HepG2 (cell line): ENCODE measurements around the gene HAS3. TPM values are rescaled to one million over a fixed set of nuclear protein-coding genes. Genes with fewer than 3 reads are reported as not detected.

Experiments
- ATAC-seq: fragments of 200-7000 bp; cut with Tn5 transposase; 3 replicates; pipeline ENCODE4 v1.9.1; 2020; ENCODE audit warnings: mild to moderate bottlenecking, moderate library complexity
- BruUV-seq: library from RNA; stranded (reverse); fragments of 400-500 nt; replicated peaks from 2 replicates; lab custom pipeline; 2021; lab: Mats Ljungman, UMichigan
- CTCF ChIA-PET: fragments of 300-600 bp; formaldehyde crosslinking; extraction: SDS; loops from one replicate; lab custom pipeline; 2021; ENCODE audit warnings: low total read pairs, inconsistent platforms, low intra/inter-chr PET ratio; lab: Yijun Ruan, JAX
- POLR2A ChIA-PET: fragments of 350-600 bp; sonication (Branson Sonifier 250); formaldehyde crosslinking; loops from one replicate; lab custom pipeline; 2020; ENCODE audit warnings: antibody characterized with exemption, inconsistent platforms; lab: Yijun Ruan, JAX
- DNase-seq: peaks from one replicate; pipeline ENCODE4 v3.0.0-alpha.2; 2015; ENCODE audit warnings: low spot score
- FAIRE-seq: peaks from 3 replicates; lab custom pipeline; 2011; peaks lifted over from hg19 to GRCh38; lab: Jason Lieb, UNC
- H2AFZ ChIP-seq: one replicate; pipeline ENCODE4 v1.6.1; 2011; ENCODE audit warnings: low read length, inconsistent platforms
- H3K27ac ChIP-seq: fragments of 300-600 bp; 3 replicates; pipeline ENCODE4 v1.8.0; 2011; ENCODE audit warnings: mixed run types, mild to moderate bottlenecking, mixed read lengths, low read length, inconsistent platforms; ENCODE audit not compliant: insufficient read depth; ENCODE audit errors: extremely low read length
- H3K27me3 ChIP-seq, 2 experiments: fragments of 200-600 bp in 1 of 2; 2 replicates in 1 of 2; 3 replicates in 1 of 2; pipeline versions ENCODE4 v1.6.0 to v1.8.0; 2011; ENCODE audit warnings: low read length in 2 of 2, mild to moderate bottlenecking in 2 of 2, moderate library complexity in 2 of 2, inconsistent platforms in 1 of 2; ENCODE audit not compliant: insufficient read depth in 2 of 2, control insufficient read depth in 1 of 2
- H3K36me3 ChIP-seq, 2 experiments: fragments of 200-600 bp in 1 of 2; replicated peaks in 1 of 2; 2 replicates in 1 of 2; 3 replicates in 1 of 2; pipeline versions ENCODE4 v1.5.1 to v1.8.0; 2011; ENCODE audit warnings: low read length in 2 of 2, inconsistent platforms in 1 of 2; ENCODE audit not compliant: insufficient read depth in 2 of 2, control insufficient read depth in 1 of 2
- H3K4me1 ChIP-seq: 2 replicates; pipeline ENCODE4 v1.5.1; 2012; ENCODE audit warnings: low read length, inconsistent platforms; ENCODE audit not compliant: insufficient read depth
- H3K4me2 ChIP-seq: 2 replicates; pipeline ENCODE4 v1.6.0; 2011; ENCODE audit warnings: low read depth, low read length, inconsistent platforms
- H3K4me3 ChIP-seq, 3 experiments: fragments of 200-600 bp in 1 of 3; sonication (generic), shearing (Covaris generic) in 1 of 3; replicated peaks in 1 of 3; 2 replicates each; pipeline ENCODE4 v1.5.1; 2011 to 2016; ENCODE audit warnings: low read length in 3 of 3, inconsistent platforms in 2 of 3, low read depth in 2 of 3, mild to moderate bottlenecking in 2 of 3, control low read depth in 1 of 3, mixed read lengths in 1 of 3; ENCODE audit not compliant: insufficient read depth in 1 of 3
- H3K79me2 ChIP-seq: one replicate; pipeline ENCODE4 v1.6.1; 2011; ENCODE audit warnings: low read length, inconsistent platforms; ENCODE audit not compliant: insufficient read depth
- H3K9ac ChIP-seq: 2 replicates; pipeline ENCODE4 v1.6.0; 2011; ENCODE audit warnings: mild to moderate bottlenecking, low read depth, low read length, inconsistent platforms; ENCODE audit not compliant: insufficient read depth
- H3K9me3 ChIP-seq: 2 replicates; pipeline ENCODE4 v1.5.1; 2012; ENCODE audit warnings: mild to moderate bottlenecking, low read length
- H4K20me1 ChIP-seq: 2 replicates; pipeline ENCODE4 v1.6.0; 2011; ENCODE audit warnings: inconsistent platforms, mild to moderate bottlenecking, low read length, moderate library complexity; ENCODE audit not compliant: insufficient read depth
- MBNL3 ChIP-seq: fragments of 250-450 bp; sonication (Bioruptor Pico); conservative IDR thresholded peaks from 2 replicates; pipeline ENCODE4 v1.8.0; 2022; ENCODE audit warnings: mild to moderate bottlenecking, inconsistent platforms
- ZNF776 ChIP-seq: sonication (generic); formaldehyde crosslinking; IDR thresholded peaks from 2 replicates; pipeline ENCODE4 v1.4.0; 2020; ENCODE audit warnings: mild to moderate bottlenecking, missing genetic modification reagents
- WGBS: methylation state at CpG from one replicate; pipeline ENCODE4 v1.1.6; 2017; ENCODE audit warnings: low lambda C conversion rate; 5-methylcytosine and 5-hydroxymethylcytosine counted together
- in situ Hi-C: cut with HindIII; loops from 2 replicates; pipeline ENCODE4 v1.10.0; 2017; ENCODE audit warnings: low pct_unique_long_range_greater_than_20kb; ENCODE audit not compliant: extremely low pct_ligation_motif_present
- intact Hi-C: fragments of 100-400 bp; cut with micrococcal nuclease; formaldehyde crosslinking; loops from one replicate; pipeline ENCODE4 v1.10.0; 2022; ENCODE audit not compliant: unreplicated experiment
- polyA plus RNA-seq, 8 experiments: library from polyadenylated mRNA; depleted of rRNA in 3 of 8; stranded (reverse) in 7 of 8; unstranded in 1 of 8; fragments of >200 nt; fragmentation: Illumina TruSeq in 4 of 8; extraction: Trizol in 4 of 8; gene quantifications; 2 replicates each; pipeline versions ENCODE4 v1.2.1 to v1.2.3, GENCODE V29; 2011 to 2016; ENCODE audit warnings: low read depth in 4 of 8, missing spikeins in 1 of 8, mixed read lengths in 1 of 8; ENCODE audit not compliant: insufficient read depth in 1 of 8
- total RNA-seq, 5 experiments: library from RNA; depleted of rRNA; stranded (reverse); fragments of >200 nt; fragmentation: Illumina TruSeq; extraction: Trizol; gene quantifications; 2 replicates each; pipeline ENCODE4 v1.2.3, GENCODE V29; 2016; ENCODE audit warnings: low read depth in 1 of 5
- TF ChIP-seq, protein P1 (sequence below): sonication (generic); formaldehyde crosslinking; IDR thresholded peaks from 2 replicates; pipeline ENCODE4 v1.4.0; 2020; ENCODE audit warnings: missing genetic modification reagents

HAS3 gene
- total and polyA plus RNA-seq, 2 of the 13 experiments (the other 11 are each of a cell fraction or from before 2014, with no cell fraction given) = 0.04 to 0.30 TPM

DNA sequence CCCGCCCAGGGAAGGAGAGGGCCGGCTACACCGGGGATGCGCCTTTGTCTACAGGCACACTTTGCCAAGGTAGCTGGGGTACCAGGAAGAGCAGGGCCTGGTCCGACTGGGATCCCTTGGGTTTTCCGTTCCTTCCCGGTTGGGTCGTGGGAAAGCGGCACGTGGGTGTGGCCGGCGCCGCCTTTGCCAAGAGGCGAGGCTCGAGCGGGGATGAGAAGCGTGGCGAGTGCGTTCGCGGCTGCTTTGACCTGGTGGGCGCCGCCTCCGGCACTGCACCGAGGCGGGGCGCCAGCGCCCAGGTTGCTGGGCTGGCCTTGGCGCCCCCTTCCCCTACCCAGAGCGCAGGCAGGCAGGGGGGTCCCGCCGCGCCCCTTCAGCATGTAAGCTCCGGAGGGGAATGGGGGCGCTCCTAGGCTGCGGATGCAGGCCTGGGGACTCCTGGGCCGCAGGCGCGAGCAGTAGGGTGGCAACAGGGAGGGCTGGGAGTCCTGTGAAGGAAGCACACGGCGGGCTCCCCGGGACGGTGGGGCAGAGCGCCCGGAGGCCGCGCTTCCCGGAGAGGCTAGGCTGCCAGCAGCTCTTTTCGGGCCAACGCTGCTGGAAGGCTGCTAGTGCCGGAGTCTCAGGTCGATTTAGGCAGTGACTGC lies 2.0 kb downstream of the HAS3 start:
- peaks cover 14% of the 10 kb centered on the region for H3K4me1 ChIP-seq
- POLR2A ChIA-PET = interaction anchor here (0.5 kb wide), 1 partner anchor 463 kb away, joined by 3 read pairs; the partner anchor contains the start of gene CDH3
- H3K4me2 ChIP-seq = no peak overlapping the region
- no peak overlapping the region for H3K4me3 ChIP-seq
- H2AFZ ChIP-seq = no peak overlapping the region
- in situ Hi-C loops = loop anchor here (10.0 to 25.0 kb wide), 2 partner anchors 113 to 395 kb away; no protein-coding TSS in a partner anchor
- H3K9me3 ChIP-seq = no peaks in the 10 kb centered on the region
- no peak overlapping the region for H3K27ac ChIP-seq
- H3K9ac ChIP-seq = no peak overlapping the region
- H3K27me3 ChIP-seq = peaks cover 4 to 22% of the 10 kb centered on the region in 2 experiments; a peak in 4 of 5 replicates
- intact Hi-C loops = loop anchor here (10.0 kb wide), 1 partner anchor 113 kb away; no protein-coding TSS in a partner anchor
- H4K20me1 ChIP-seq = no peaks in the 10 kb centered on the region
- no TSS peak for BruUV-seq
- ATAC-seq (no peak), FAIRE-seq (no peak), DNase-seq (no peak)
- 98% methylated on average over 50 of the region's 52 CpGs for WGBS
- H3K79me2 ChIP-seq = no peaks in the 10 kb centered on the region
- TF ChIP-seq ZNF776 (CRISPR knock-in tag) (0 out of 2 replicates have a peak, but pooled peaks have one; percentile 37), MBNL3 (no peak)
- TF ChIP-seq, protein P1, sequence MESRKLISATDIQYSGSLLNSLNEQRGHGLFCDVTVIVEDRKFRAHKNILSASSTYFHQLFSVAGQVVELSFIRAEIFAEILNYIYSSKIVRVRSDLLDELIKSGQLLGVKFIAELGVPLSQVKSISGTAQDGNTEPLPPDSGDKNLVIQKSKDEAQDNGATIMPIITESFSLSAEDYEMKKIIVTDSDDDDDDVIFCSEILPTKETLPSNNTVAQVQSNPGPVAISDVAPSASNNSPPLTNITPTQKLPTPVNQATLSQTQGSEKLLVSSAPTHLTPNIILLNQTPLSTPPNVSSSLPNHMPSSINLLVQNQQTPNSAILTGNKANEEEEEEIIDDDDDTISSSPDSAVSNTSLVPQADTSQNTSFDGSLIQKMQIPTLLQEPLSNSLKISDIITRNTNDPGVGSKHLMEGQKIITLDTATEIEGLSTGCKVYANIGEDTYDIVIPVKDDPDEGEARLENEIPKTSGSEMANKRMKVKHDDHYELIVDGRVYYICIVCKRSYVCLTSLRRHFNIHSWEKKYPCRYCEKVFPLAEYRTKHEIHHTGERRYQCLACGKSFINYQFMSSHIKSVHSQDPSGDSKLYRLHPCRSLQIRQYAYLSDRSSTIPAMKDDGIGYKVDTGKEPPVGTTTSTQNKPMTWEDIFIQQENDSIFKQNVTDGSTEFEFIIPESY (CRISPR knock-in tag) = 0 out of 2 replicates have a peak, but pooled peaks have one; percentile 18
- TF ChIP-seq, all 625 proteins: peak for 2
- no peaks in the 10 kb centered on the region for H3K36me3 ChIP-seq
- CTCF ChIA-PET = no interaction called here
